22Rv1 (cell line): Measurements from ENCODE around the gene RNF175.
A peak's percentile ranks its signal among the peaks of the same experiment; 100 is the strongest.

Experiments used
- H3K27ac ChIP-seq: fragments of 450-650 bp; 2 replicates; pipeline ENCODE4 v1.5.1; 2017
- ZFX ChIP-seq: fragments of 450-650 bp; IDR thresholded peaks from 2 replicates; pipeline ENCODE4 v1.6.1; 2017; ENCODE audit warnings: antibody characterized with exemption, borderline replicate concordance
- TF ChIP-seq, protein P1 (sequence below): fragments of 450-650 bp; IDR thresholded peaks from 2 replicates; pipeline ENCODE4 v1.5.1; 2017; ENCODE audit warnings: mild to moderate bottlenecking

RNF175 gene

DNA sequence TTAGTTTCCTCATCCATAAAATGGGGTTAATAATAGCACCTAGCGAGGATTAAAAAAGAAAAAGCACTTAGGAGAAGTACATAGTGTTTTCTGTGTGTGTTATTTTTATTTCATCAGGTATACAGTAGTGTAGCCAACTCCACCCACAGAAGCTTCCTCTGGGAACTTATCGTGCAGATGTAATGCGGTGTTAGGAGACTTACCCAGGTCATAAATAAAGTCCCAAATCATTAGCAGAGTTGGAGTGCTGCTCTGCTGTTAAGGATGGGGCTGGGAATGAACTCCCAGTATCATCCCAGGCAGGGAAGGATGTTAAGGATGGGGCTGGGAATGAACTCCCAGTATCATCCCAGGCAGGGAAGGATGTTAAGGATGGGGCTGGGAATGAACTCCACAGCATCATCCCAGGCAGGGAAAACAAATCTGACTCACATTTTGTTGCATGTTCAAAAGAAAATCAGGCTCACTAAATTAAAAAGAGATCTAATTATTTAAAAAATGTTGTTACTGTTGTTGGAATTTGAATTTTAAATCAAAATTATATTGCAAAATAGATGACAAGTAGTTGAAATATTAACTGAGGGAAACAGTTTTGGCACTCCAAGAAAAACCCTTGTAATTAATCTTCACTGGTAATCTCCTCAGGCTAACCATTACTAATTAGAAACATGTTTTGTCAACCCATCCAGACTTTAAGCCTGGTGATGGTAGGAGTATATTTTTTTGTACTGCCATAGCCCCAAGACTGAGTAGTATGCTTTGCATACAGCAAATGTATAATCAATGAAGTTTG lies 39.3 kb upstream of the RNF175 start:
- no peak overlapping the region for H3K27ac ChIP-seq
- TF ChIP-seq, protein P1, sequence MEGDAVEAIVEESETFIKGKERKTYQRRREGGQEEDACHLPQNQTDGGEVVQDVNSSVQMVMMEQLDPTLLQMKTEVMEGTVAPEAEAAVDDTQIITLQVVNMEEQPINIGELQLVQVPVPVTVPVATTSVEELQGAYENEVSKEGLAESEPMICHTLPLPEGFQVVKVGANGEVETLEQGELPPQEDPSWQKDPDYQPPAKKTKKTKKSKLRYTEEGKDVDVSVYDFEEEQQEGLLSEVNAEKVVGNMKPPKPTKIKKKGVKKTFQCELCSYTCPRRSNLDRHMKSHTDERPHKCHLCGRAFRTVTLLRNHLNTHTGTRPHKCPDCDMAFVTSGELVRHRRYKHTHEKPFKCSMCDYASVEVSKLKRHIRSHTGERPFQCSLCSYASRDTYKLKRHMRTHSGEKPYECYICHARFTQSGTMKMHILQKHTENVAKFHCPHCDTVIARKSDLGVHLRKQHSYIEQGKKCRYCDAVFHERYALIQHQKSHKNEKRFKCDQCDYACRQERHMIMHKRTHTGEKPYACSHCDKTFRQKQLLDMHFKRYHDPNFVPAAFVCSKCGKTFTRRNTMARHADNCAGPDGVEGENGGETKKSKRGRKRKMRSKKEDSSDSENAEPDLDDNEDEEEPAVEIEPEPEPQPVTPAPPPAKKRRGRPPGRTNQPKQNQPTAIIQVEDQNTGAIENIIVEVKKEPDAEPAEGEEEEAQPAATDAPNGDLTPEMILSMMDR: no peak
- no peak for TF ChIP-seq ZFX

- TF ChIP-seq, protein P1: no peak
- H3K27ac ChIP-seq: no peak overlapping the region
Measured at GRCh38 chr4:153798420-153798819, 38.6 kb upstream of the RNF175 start.

GRCh38 chr4:153794006-153794405 lies 34.2 kb upstream of the RNF175 start:
- no peak overlapping the region for H3K27ac ChIP-seq
- no peak for TF ChIP-seq ZFX
- TF ChIP-seq, protein P1: no peak

GRCh38 chr4:153792618-153793247 lies 32.9 kb upstream of the RNF175 start:
- H3K27ac ChIP-seq: no peak overlapping the region
- TF ChIP-seq ZFX: no peak
- TF ChIP-seq, protein P1: no peak

GRCh38 chr4:153791746-153792617 lies 32.2 kb upstream of the RNF175 start:
- TF ChIP-seq, protein P1: peak; percentile 24
- TF ChIP-seq ZFX: no peak
- no peak overlapping the region for H3K27ac ChIP-seq

GRCh38 chr4:153790962-153791551 lies 31.2 kb upstream of the RNF175 start:
- no peak overlapping the region for H3K27ac ChIP-seq
- no peak for TF ChIP-seq ZFX
- TF ChIP-seq, protein P1: peak; percentile 22; the same call in 1 of the 2 replicates
